Endothelial cell (in vitro differentiated cells): ENCODE data around the gene TRMT61B. TPM values are rescaled to one million over a fixed set of nuclear protein-coding genes. Genes with fewer than 3 reads are reported as not detected.

ENCODE experiments used
- DNase-seq: peaks from one replicate; pipeline ENCODE4 v3.0.0; 2021; ENCODE audit warnings: low spot score
- H3K27ac Mint-ChIP-seq: one replicate; pipeline ENCODE4 v1.8.0; 2021; ENCODE audit warnings: mixed read lengths, inconsistent platforms; ENCODE audit not compliant: unreplicated experiment
- H3K27me3 Mint-ChIP-seq: one replicate; pipeline ENCODE4 v1.8.0; 2021; ENCODE audit warnings: mild to moderate bottlenecking, moderate library complexity, mixed read lengths, inconsistent platforms; ENCODE audit not compliant: unreplicated experiment
- H3K36me3 Mint-ChIP-seq: one replicate; pipeline ENCODE4 v1.8.0; 2021; ENCODE audit warnings: mild to moderate bottlenecking, low read depth, mixed read lengths, inconsistent platforms; ENCODE audit not compliant: unreplicated experiment
- H3K4me1 Mint-ChIP-seq: one replicate; pipeline ENCODE4 v1.8.0; 2021; ENCODE audit warnings: mild to moderate bottlenecking, mixed read lengths, inconsistent platforms; ENCODE audit not compliant: unreplicated experiment
- H3K4me3 Mint-ChIP-seq: one replicate; pipeline ENCODE4 v1.8.0; 2021; ENCODE audit warnings: mild to moderate bottlenecking, mixed read lengths, inconsistent platforms; ENCODE audit not compliant: unreplicated experiment
- H3K9me3 Mint-ChIP-seq: one replicate; pipeline ENCODE4 v1.8.0; 2021; ENCODE audit warnings: mixed read lengths, inconsistent platforms; ENCODE audit not compliant: unreplicated experiment
- CTCF ChIP-seq: fragments of 200-600 bp; sonication (generic); IDR thresholded peaks from one replicate; pipeline ENCODE4 v1.5.0; 2021; ENCODE audit warnings: antibody characterized with exemption; ENCODE audit not compliant: unreplicated experiment
- total RNA-seq: library from RNA; stranded (reverse); fragmentation: NEBNext Ultra II Directional; extraction: Animal tissue kit (Norgen Biotek cat#: 25700); gene quantifications from one replicate; pipeline ENCODE4 v1.2.1, GENCODE V29; 2021; ENCODE audit not compliant: unreplicated experiment

TRMT61B gene
- total RNA-seq, 1 donor from 2014 or later: 14.9 TPM

- H3K27ac Mint-ChIP-seq: peak overlapping the region; percentile 24
- H3K27me3 Mint-ChIP-seq: peaks cover 2% of the 10 kb centered on the region
- no peaks in the 10 kb centered on the region for H3K36me3 Mint-ChIP-seq
- peak overlapping the region; percentile 65 for H3K4me3 Mint-ChIP-seq
- peaks cover 4% of the 10 kb centered on the region for H3K4me1 Mint-ChIP-seq
- DNase-seq: peak; percentile 3
- H3K9me3 Mint-ChIP-seq: no peaks in the 10 kb centered on the region
- no peak for TF ChIP-seq CTCF
These were observed 60.2 kb downstream of the TRMT61B start for GRCh38 chr2:28809927-28810326.

DNA sequence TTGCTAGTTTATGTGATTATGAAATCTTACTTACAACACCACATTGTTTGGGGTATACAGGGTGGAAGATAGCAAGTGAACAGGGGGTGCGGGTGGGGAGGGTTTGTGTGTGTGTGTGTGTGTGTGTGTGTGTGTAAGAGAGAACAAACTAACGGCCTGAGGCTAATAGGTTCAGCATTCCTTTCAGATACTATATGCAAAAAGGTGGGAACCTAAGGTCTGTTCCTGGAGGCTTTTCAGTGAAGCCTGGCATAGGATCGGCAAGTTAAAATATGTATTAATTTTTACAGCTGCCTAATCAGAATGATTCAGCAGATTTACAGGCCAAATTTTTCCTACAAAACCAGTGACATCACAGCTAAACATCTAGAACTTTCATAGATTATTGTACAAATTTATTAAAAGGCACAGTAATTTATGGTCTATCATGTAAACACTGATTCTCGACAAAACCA is 67.1 kb downstream of the TRMT61B start:
- no peak overlapping the region for H3K4me3 Mint-ChIP-seq
- TF ChIP-seq CTCF: no peak
- DNase-seq: no peak
- H3K36me3 Mint-ChIP-seq: no peaks in the 10 kb centered on the region
- H3K4me1 Mint-ChIP-seq: no peaks in the 10 kb centered on the region
- no peaks in the 10 kb centered on the region for H3K27me3 Mint-ChIP-seq
- no peaks in the 10 kb centered on the region for H3K9me3 Mint-ChIP-seq
- no peak overlapping the region for H3K27ac Mint-ChIP-seq

DNA sequence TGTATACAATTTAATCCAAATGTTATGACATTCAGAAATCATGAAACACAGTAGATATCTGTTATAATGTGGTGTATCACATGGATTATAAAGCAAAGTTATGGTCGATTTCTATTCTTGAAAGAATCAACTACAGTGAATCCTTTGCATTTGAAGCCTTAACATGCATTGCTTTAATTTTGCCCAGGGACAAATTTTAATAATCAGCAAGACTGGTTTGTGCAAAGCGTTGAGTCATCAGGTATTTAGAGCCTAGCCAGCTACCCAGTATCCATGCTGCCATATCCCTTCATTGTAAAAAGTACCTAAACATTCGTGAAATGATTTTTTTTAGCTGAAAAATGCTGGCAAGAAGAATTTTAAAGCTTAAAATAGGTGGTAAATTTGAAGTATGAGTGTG is 68.4 kb downstream of the TRMT61B start:
- peaks cover 10% of the 10 kb centered on the region for H3K36me3 Mint-ChIP-seq
- no peaks in the 10 kb centered on the region for H3K9me3 Mint-ChIP-seq
- no peaks in the 10 kb centered on the region for H3K4me1 Mint-ChIP-seq
- DNase-seq: no peak
- TF ChIP-seq CTCF: no peak
- H3K27me3 Mint-ChIP-seq: no peaks in the 10 kb centered on the region
- H3K4me3 Mint-ChIP-seq: no peak overlapping the region
- H3K27ac Mint-ChIP-seq: no peak overlapping the region

Other genes with a start within 250 kb of the TRMT61B start
- 125 TPM for gene PPP1CB, start 118.5 kb downstream of the TRMT61B start, total RNA-seq
- 0.33 TPM for gene SPDYA, start 59.5 kb downstream of the TRMT61B start, total RNA-seq
- 33.5 TPM for gene WDR43, start 24.4 kb upstream of the TRMT61B start, total RNA-seq
- gene TOGARAM2, start 111.0 kb upstream of the TRMT61B start, total RNA-seq: 0.23 TPM
- not detected for gene PCARE, start 204.2 kb upstream of the TRMT61B start, total RNA-seq
- 0.46 TPM for gene CLIP4, start 245.1 kb upstream of the TRMT61B start, total RNA-seq